IPS-18a (cell line): ENCODE results near the gene MARVELD3.
"Not testable (repeated sequence)": the region's sequence is repeated elsewhere in the genome, so short reads cannot be mapped to it uniquely, and the experiment has no call there.

Source experiments
- H3K27ac ChIP-seq: one replicate; pipeline ENCODE4 v1.5.1; 2013; ENCODE audit warnings: low read length
- H3K27me3 ChIP-seq: one replicate; pipeline ENCODE4 v1.6.1; 2013; ENCODE audit warnings: mild to moderate bottlenecking, low read length; ENCODE audit not compliant: control insufficient read depth, insufficient read depth
- H3K36me3 ChIP-seq: one replicate; pipeline ENCODE4 v1.6.1; 2013; ENCODE audit warnings: low read depth, low read length; ENCODE audit not compliant: control insufficient read depth
- H3K4me1 ChIP-seq: one replicate; pipeline ENCODE4 v1.6.1; 2013; ENCODE audit warnings: low read depth, low read length; ENCODE audit not compliant: control insufficient read depth
- H3K4me3 ChIP-seq: one replicate; pipeline ENCODE4 v1.5.1; 2013; ENCODE audit warnings: low read length
- H3K9ac ChIP-seq: one replicate; pipeline ENCODE4 v1.6.1; 2013; ENCODE audit warnings: mild to moderate bottlenecking, low read length, moderate library complexity
- H3K9me3 ChIP-seq: one replicate; pipeline ENCODE4 v1.6.1; 2013; ENCODE audit warnings: low read depth, low read length; ENCODE audit not compliant: control insufficient read depth

The MARVELD3 gene

DNA sequence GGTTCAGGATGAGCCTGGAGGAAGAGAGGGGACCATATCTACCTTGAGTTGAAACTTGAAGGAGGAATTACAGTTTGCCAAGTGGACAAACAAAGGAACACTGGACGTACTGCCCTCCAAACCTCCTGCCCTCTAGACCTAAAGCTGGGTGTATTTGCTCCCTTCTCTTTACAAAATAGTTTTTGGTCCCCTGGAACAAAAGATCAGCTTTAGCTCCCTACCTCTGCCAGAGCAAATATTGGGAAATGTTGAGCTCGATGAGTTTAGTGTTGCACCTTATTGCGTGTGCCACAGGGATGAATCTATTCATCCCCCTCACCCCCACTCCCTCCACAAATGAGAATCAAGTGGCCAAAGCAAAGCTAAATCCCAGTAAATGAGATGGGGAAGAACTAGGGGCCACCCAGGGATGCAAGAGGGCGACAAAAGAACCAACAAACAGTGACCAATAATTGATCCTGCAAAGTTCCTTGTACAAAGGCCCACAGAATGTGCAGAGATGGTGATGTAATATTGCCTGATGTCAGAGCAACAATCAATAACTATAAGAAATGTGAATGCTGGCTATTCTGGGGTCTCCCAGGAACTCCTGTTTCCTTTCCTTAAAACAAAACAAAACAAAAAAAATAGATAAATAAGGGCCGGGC, 31.9 kb upstream of the MARVELD3 start:
- H3K27me3 ChIP-seq: no peaks in the 10 kb centered on the region
- H3K36me3 ChIP-seq: no peaks in the 10 kb centered on the region
- H3K4me1 ChIP-seq: no peaks in the 10 kb centered on the region
- no peak overlapping the region for H3K27ac ChIP-seq
- no peak overlapping the region for H3K4me3 ChIP-seq
- H3K9me3 ChIP-seq: no peaks in the 10 kb centered on the region
- H3K9ac ChIP-seq: no peak overlapping the region

GRCh38 chr16:71595340-71595826, 30.6 kb upstream of the MARVELD3 start:
- not testable (repeated sequence) for H3K4me3 ChIP-seq, H3K9ac ChIP-seq, H3K9me3 ChIP-seq, H3K27ac ChIP-seq, H3K27me3 ChIP-seq, H3K4me1 ChIP-seq, H3K36me3 ChIP-seq

DNA sequence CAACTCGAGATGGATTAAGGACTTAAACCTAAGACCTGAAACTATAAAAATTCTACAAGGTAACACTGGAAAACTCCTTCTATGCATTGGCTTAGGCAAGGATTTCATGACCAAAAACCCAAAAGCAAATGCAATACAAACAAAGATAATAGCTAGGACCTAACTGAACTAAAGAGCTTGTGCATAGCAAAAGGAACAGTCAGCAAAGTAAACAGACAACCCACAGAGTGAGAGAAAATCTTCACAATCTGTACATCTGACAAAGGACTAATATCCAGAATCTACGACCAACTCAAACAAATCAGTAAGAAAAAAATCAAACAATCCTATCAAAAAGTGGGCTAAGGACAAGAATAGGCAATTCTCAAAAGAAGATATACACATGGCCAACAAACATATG, 27.6 kb upstream of the MARVELD3 start:
- H3K27me3 ChIP-seq, H3K27ac ChIP-seq, H3K4me3 ChIP-seq, H3K36me3 ChIP-seq, H3K9me3 ChIP-seq, H3K9ac ChIP-seq, H3K4me1 ChIP-seq: not testable (repeated sequence)

- H3K9ac ChIP-seq: no peak overlapping the region
- no peaks in the 10 kb centered on the region for H3K27me3 ChIP-seq
- no peak overlapping the region for H3K4me3 ChIP-seq
- no peaks in the 10 kb centered on the region for H3K4me1 ChIP-seq
- H3K27ac ChIP-seq: no peak overlapping the region
- no peaks in the 10 kb centered on the region for H3K9me3 ChIP-seq
- no peaks in the 10 kb centered on the region for H3K36me3 ChIP-seq
Measured at GRCh38 chr16:71600822-71601221, 25.2 kb upstream of the MARVELD3 start.

GRCh38 chr16:71609066-71609465, 16.9 kb upstream of the MARVELD3 start:
- no peak overlapping the region for H3K4me3 ChIP-seq
- H3K9ac ChIP-seq: no peak overlapping the region
- peaks cover 3% of the 10 kb centered on the region for H3K4me1 ChIP-seq
- H3K36me3 ChIP-seq: no peaks in the 10 kb centered on the region
- H3K27ac ChIP-seq: no peak overlapping the region
- no peaks in the 10 kb centered on the region for H3K27me3 ChIP-seq
- H3K9me3 ChIP-seq: no peaks in the 10 kb centered on the region

DNA sequence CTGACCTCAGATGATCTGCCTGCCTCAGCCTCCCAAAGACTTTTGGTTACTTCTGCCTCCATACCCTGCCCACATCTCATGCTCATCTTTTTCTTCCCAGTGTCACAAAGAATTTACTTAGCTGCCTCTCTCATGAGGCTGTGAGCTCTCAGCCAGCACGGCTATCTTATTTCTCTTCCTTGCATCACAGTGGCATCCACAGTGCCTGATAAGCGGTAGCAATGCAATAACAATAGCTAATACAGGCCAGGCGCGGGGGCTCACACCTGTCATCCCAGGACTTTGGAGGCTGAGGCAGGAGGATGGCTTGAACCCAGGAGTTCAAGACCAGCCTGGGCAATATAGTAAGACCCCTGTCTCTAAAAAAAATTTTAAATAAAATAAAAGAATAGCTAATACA, 15.5 kb upstream of the MARVELD3 start:
- H3K9ac ChIP-seq: no peak overlapping the region
- H3K4me1 ChIP-seq: peaks cover 3% of the 10 kb centered on the region
- no peaks in the 10 kb centered on the region for H3K27me3 ChIP-seq
- H3K36me3 ChIP-seq: no peaks in the 10 kb centered on the region
- H3K4me3 ChIP-seq: no peak overlapping the region
- H3K27ac ChIP-seq: no peak overlapping the region
- H3K9me3 ChIP-seq: no peaks in the 10 kb centered on the region

DNA sequence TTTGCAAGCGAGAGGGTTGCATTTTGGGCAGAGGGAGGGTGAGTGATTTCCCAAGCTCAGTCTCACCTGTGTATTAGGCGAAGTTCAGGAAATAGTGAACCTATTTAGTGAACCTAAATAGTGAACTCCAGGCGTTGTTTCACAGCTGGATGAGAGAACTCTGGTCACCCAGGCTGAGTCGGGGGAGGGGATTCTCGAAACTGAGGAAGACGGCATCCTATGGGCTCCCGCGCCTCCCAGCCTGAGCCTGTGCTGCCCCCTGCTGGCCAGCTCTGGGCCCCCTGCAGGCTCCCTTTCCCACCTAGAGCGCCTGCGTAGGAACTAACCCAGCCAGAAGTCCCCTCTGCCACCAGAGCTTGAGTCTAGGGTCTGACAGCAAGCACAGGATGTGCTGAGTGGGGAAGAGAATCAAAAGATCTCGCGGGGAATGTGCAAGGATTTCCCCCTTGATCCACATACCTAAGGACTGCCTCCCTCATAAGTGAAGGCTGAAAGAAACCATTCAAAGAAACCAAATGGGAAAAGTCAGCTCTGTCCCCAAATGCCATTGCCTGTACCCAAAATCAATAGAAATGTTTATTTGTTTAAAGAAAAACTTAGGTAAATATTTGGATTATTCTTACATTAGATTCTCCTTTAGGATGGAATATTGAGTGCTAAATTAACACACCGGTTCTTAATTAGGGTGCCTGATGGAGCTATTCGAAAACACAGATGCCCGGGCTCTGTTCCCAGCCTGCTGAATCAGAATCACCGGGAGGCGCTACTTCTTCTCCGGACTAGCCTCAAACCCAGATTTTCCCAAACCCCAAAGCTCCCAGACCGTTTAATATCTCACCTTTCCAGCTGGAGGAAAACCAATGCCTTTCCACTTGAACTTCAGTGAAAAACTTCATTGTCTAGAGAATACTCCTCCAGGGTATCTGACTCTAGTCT, 14.8 kb upstream of the MARVELD3 start:
- Histone ChIP-seq H3K9me3 (no peaks in the 10 kb centered on the region), H3K36me3 (no peaks in the 10 kb centered on the region), H3K4me3 (no peak overlapping the region), H3K27ac (no peak overlapping the region), H3K27me3 (no peaks in the 10 kb centered on the region), H3K4me1 (peaks cover 3% of the 10 kb centered on the region), H3K9ac (no peak overlapping the region)

DNA sequence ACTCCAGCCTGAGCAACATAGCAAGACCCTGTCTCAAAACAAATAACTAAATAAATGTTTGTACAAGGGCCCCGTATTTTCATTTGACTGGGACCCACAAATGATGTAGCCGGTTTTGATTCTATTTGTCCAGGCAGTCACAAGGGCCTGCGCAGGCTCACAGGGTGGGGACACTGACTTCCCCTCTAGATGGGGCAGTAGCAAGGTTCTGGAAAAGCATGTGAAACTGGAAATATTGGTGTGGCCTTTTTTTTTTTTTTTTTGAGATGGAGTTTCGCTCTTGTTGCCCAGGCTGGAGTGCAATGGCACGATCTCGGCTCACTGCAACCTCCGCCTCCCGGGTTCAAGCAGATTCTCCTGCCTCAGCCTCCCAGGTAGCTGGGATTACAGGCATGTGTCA, 11.0 kb upstream of the MARVELD3 start:
- H3K9me3 ChIP-seq, H3K4me3 ChIP-seq, H3K4me1 ChIP-seq, H3K27ac ChIP-seq, H3K36me3 ChIP-seq, H3K27me3 ChIP-seq, H3K9ac ChIP-seq: not testable (repeated sequence)

- Histone ChIP-seq H3K9ac (no peak overlapping the region), H3K27me3 (no peaks in the 10 kb centered on the region), H3K4me1 (no peaks in the 10 kb centered on the region), H3K9me3 (no peaks in the 10 kb centered on the region), H3K36me3 (no peaks in the 10 kb centered on the region), H3K27ac (no peak overlapping the region), H3K4me3 (no peak overlapping the region)
Measured at GRCh38 chr16:71618429-71618828, 7.6 kb upstream of the MARVELD3 start.

- Histone ChIP-seq H3K27ac (no peak overlapping the region), H3K27me3 (peaks cover 10% of the 10 kb centered on the region)
Measured at GRCh38 chr16:71622088-71622487, 3.9 kb upstream of the MARVELD3 start.

DNA sequence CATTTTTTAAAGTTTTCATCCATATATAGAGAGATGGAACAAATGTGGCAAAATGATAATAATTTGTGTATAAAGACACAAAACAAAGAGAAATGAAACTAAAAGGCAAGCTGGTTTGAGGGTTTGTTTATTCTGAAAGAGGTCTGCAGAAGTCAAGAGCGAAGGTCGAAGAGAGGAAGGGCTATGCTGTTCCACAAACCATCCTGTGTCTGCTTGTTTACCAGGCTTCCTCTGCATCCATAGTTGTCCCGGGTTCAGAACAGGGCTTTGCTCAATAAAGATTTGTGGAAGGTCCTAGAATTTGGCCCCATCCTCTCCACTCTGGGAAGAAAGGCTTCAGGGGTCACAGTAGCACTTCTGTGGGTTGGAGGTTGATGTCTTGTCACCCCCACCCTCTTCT, 2.4 kb upstream of the MARVELD3 start:
- Histone ChIP-seq H3K27me3 (peaks cover 10% of the 10 kb centered on the region), H3K27ac (no peak overlapping the region), H3K9me3 (no peaks in the 10 kb centered on the region), H3K4me1 (peaks cover 6% of the 10 kb centered on the region), H3K4me3 (no peak overlapping the region), H3K9ac (no peak overlapping the region), H3K36me3 (no peaks in the 10 kb centered on the region)

More at GRCh38 chr16:71622088-71622487, 3.9 kb upstream of the MARVELD3 start:
- Histone ChIP-seq H3K36me3 (no peaks in the 10 kb centered on the region), H3K4me1 (no peaks in the 10 kb centered on the region), H3K9me3 (no peaks in the 10 kb centered on the region), H3K4me3 (no peak overlapping the region), H3K9ac (no peak overlapping the region)
